GM12892 (cell line): ENCODE results near the gene GNAI2.

ENCODE experiments used
- POLR2A ChIP-seq: IDR thresholded peaks from 2 replicates; pipeline ENCODE4 v1.6.1; 2011; ENCODE audit warnings: low read depth, low read length, control low read depth
- POLR2AphosphoS5 ChIP-seq: IDR thresholded peaks from 2 replicates; pipeline ENCODE4 v1.6.1; 2011; ENCODE audit warnings: low read depth, low read length, control low read depth

- TF ChIP-seq POLR2AphosphoS5, result no peak
- no peak for TF ChIP-seq POLR2A
Measured at GRCh38 chr3:50190936-50191660, 44.9 kb upstream of the GNAI2 start, which contains the start of gene GNAT1.
